ENCODE measurements around the gene C1orf115.

The C1orf115 gene

DNA sequence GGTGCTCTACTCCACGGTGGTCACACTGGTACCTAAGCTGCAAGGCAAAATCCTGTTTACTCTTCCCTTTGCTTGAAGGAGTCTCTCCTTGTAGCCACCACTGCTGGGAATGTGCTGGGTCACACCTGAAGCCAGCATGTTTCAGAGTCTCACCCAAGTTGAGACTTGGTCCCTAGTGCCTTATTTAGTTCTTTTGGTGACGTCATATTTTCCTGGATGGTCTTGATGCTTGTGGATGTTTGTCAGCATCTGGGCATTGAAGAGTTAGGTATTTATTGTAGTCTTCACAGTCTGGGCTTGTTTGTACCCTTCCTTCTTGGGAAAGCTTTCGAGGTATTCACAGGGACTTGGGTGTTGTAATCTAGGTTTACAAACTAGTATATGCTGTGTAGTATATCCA is 52.4 kb downstream of the C1orf115 start:
- Histone ChIP-seq H3K27me3 (ENCODE audit: control insufficient read depth, insufficient read depth, low read length) (no peaks in the 10 kb centered on the region; the same call in 1 of the 2 replicates), H3K4me3 (ENCODE audit: low read length) (no peak overlapping the region), H3K9me3 (ENCODE audit: control insufficient read depth, insufficient read depth, low read length) (no peaks in the 10 kb centered on the region), H3K27ac (ENCODE audit: low read length) (no peak overlapping the region), H3K36me3 (ENCODE audit: control insufficient read depth, insufficient read depth, low read length) (no peaks in the 10 kb centered on the region), H3K4me1 (ENCODE audit: control insufficient read depth, insufficient read depth, low read length) (no peaks in the 10 kb centered on the region)
- no peak for DNase-seq (ENCODE audit: low read depth, low spot score)
- WGBS (ENCODE audit: insufficient coverage, insufficient read length) = no CpG with 5 or more reads among the region's 3 CpGs

DNA sequence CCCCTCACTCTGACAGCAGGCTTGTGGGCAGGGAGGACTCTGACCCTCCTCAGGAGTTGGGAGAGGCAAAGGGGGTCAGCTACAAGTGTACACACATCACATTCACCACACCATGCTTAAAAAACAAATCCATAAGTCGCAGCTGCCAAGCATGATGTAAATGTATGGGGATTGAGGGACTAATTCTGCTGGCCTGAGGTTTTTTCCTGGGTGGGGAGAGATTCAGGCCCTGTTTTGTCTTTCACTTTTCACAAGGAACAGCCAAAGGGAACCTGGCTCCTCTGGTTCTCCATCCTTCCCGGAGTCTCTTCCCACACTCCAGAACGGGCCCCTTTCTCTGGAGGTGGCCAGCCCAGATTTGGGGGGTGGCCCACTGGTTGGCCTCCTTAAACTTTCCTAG is 56.7 kb downstream of the C1orf115 start:
- no CpG with 5 or more reads among the region's 3 CpGs for WGBS (ENCODE audit: insufficient coverage, insufficient read length)
- H3K4me3 ChIP-seq (ENCODE audit: low read length) = no peak overlapping the region
- H3K4me1 ChIP-seq (ENCODE audit: control insufficient read depth, insufficient read depth, low read length) = no peaks in the 10 kb centered on the region; the same call in 1 of the 2 replicates
- H3K9me3 ChIP-seq (ENCODE audit: control insufficient read depth, insufficient read depth, low read length) = no peaks in the 10 kb centered on the region
- H3K27ac ChIP-seq (ENCODE audit: low read length) = no peak overlapping the region
- DNase-seq (ENCODE audit: low read depth, low spot score) = no peak
- no peaks in the 10 kb centered on the region for H3K36me3 ChIP-seq (ENCODE audit: control insufficient read depth, insufficient read depth, low read length)
- no peaks in the 10 kb centered on the region; the same call in 1 of the 2 replicates for H3K27me3 ChIP-seq (ENCODE audit: control insufficient read depth, insufficient read depth, low read length)

DNA sequence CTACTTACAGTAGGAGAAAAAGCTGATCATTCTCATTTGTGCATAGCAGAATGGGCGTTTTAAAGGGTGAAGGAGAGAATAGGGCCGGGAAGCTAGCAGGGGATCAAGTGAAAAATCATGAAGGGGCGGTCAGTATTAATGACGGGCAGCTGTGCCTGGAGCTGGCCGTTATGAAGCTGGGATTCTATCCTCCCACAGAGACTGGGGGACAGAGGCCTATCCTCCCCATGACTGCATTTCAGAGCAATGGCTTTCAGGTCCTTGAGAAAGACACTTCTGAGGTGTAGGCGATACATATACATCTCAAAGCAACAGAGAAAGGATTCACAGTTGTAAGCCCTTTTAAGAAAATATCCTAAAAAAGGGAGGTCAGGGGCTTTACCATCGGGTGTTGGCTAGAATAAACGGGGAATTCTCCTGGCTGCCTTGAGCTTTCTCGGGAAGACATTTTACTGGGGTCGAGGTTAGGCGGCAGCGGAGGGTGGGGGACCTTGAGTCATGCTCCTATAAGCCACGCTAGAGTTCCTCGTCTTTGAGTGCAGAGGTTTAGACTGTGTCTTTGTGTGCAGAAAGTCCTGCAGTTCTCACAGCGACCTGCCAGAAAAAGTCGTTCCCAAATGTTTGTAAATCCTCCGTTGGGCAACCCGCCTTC is 57.4 kb downstream of the C1orf115 start:
- WGBS (ENCODE audit: insufficient coverage, insufficient read length) = no CpG with 5 or more reads among the region's 18 CpGs
- Histone ChIP-seq H3K27ac (ENCODE audit: low read length) (no peak overlapping the region), H3K36me3 (ENCODE audit: control insufficient read depth, insufficient read depth, low read length) (no peaks in the 10 kb centered on the region), H3K27me3 (ENCODE audit: control insufficient read depth, insufficient read depth, low read length) (no peaks in the 10 kb centered on the region; the same call in 1 of the 2 replicates), H3K9me3 (ENCODE audit: control insufficient read depth, insufficient read depth, low read length) (no peaks in the 10 kb centered on the region), H3K4me1 (ENCODE audit: control insufficient read depth, insufficient read depth, low read length) (no peaks in the 10 kb centered on the region; the same call in 1 of the 2 replicates), H3K4me3 (ENCODE audit: low read length) (peak overlapping the region; percentile 52; the same call in 1 of the 2 replicates)
- DNase-seq (ENCODE audit: low read depth, low spot score) = peak; percentile 4

DNA sequence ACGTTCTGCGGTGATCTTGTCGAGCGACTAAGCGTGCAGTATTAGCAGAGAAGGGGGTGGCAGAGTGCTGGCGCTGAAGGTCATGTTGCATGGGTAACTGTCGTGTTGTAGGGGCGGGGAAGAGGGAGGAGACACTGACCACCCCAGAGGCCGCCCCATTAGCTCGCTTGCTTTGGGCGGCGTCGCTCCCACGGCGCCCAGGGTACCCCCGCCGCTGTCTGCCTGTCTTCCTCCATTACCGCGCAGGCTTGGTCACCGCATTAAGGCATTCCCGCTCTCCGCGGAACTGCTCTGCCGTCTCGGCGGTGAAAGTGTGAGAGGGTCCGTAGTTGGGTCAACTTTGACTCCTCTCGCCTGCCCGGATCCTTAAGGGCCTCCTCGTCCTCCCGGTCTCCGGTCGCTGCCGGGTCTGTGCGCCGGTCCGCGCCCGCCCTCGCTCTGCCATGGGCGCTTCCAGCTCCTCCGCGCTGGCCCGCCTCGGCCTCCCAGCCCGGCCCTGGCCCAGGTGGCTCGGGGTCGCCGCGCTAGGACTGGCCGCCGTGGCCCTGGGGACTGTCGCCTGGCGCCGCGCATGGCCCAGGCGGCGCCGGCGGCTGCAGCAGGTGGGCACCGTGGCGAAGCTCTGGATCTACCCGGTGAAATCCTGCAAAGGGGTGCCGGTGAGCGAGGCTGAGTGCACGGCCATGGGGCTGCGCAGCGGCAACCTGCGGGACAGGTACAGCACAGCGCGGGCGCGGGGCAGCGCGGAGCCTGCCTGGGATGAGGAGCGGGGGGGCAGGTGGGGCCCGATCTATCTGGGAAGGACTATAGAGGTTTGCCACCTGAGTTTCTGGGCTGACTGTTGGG is 58.1 kb downstream of the C1orf115 start, which contains the start of gene MTARC2:
MTARC2 (plus strand) TSS at position 234 of the 846 bp plus-strand sequence; CDS start at position 444, 210 bp downstream.
- H3K4me3 ChIP-seq (ENCODE audit: low read length) = peak within 1 kb of the TSS; percentile 52
- H3K27me3 ChIP-seq (ENCODE audit: control insufficient read depth, insufficient read depth, low read length) = no peaks in the 10 kb centered on the region; the same call in 1 of the 2 replicates
- DNase-seq (ENCODE audit: low read depth, low spot score) = peak; percentile 74
- no peaks in the 10 kb centered on the region for H3K36me3 ChIP-seq (ENCODE audit: control insufficient read depth, insufficient read depth, low read length)
- H3K9me3 ChIP-seq (ENCODE audit: control insufficient read depth, insufficient read depth, low read length) = no peaks in the 10 kb centered on the region
- no peak within 1 kb of the TSS for H3K27ac ChIP-seq (ENCODE audit: low read length)
- no peaks in the 10 kb centered on the region; the same call in 1 of the 2 replicates for H3K4me1 ChIP-seq (ENCODE audit: control insufficient read depth, insufficient read depth, low read length)
- no CpG with 5 or more reads among the region's 77 CpGs for WGBS (ENCODE audit: insufficient coverage, insufficient read length)

Measured in iPS DF 6.9 (cell line).